ENCODE results near the gene SOX18. TPM values are rescaled to one million over a fixed set of nuclear protein-coding genes. Genes with fewer than 3 reads are reported as not detected.

SOX18 gene
- total and polyA plus RNA-seq, 2 of the 13 experiments (the other 11 are each of a cell fraction or from before 2014, with no cell fraction given): 1.6 to 1.9 TPM

DNA sequence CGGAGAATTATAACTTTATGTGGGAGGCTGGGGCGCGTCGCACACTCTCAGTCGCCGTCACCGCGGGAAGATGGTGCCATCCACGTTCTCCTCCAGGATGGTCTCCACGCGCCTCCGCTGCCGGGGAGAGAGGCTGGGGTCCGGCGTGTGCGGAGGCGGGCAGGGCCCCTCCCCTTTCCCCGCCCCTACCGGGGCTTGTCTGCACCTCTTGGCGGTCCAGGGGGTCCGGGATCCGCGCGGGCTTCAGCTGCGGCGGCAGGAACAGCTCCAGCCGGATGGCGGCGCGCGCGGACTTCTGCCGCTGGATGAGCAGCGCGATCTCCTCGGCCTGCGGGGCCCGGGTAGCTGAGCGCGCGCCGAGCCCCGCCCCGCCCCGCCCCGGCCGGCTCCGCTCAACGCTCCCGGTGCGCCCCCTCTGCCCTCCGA is 34.0 kb upstream of the SOX18 start (continued):
- TF ChIP-seq, protein P1, sequence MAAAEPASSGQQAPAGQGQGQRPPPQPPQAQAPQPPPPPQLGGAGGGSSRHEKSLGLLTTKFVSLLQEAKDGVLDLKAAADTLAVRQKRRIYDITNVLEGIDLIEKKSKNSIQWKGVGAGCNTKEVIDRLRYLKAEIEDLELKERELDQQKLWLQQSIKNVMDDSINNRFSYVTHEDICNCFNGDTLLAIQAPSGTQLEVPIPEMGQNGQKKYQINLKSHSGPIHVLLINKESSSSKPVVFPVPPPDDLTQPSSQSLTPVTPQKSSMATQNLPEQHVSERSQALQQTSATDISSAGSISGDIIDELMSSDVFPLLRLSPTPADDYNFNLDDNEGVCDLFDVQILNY (CRISPR knock-in tag; conservative IDR thresholded peaks at IDR 0.05): peak; percentile 41; the same call in 1 of the 2 replicates
- TF ChIP-seq, protein P2, sequence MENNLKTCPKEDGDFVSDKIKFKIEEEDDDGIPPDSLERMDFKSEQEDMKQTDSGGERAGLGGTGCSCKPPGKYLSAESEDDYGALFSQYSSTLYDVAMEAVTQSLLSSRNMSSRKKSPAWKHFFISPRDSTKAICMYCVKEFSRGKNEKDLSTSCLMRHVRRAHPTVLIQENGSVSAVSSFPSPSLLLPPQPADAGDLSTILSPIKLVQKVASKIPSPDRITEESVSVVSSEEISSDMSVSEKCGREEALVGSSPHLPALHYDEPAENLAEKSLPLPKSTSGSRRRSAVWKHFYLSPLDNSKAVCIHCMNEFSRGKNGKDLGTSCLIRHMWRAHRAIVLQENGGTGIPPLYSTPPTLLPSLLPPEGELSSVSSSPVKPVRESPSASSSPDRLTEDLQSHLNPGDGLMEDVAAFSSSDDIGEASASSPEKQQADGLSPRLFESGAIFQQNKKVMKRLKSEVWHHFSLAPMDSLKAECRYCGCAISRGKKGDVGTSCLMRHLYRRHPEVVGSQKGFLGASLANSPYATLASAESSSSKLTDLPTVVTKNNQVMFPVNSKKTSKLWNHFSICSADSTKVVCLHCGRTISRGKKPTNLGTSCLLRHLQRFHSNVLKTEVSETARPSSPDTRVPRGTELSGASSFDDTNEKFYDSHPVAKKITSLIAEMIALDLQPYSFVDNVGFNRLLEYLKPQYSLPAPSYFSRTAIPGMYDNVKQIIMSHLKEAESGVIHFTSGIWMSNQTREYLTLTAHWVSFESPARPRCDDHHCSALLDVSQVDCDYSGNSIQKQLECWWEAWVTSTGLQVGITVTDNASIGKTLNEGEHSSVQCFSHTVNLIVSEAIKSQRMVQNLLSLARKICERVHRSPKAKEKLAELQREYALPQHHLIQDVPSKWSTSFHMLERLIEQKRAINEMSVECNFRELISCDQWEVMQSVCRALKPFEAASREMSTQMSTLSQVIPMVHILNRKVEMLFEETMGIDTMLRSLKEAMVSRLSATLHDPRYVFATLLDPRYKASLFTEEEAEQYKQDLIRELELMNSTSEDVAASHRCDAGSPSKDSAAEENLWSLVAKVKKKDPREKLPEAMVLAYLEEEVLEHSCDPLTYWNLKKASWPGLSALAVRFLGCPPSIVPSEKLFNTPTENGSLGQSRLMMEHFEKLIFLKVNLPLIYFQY (CRISPR knock-in tag; IDR thresholded peaks at IDR 0.05; ENCODE audit: borderline replicate concordance): 0 out of 2 replicates have a peak, but pooled peaks have one; percentile 55
- peak; percentile 82 for TF ChIP-seq KDM2A (CRISPR knock-in tag; IDR thresholded peaks at IDR 0.05; ENCODE audit: borderline replicate concordance, low read depth)
- TF ChIP-seq ZNF234 (CRISPR knock-in tag; conservative IDR thresholded peaks at IDR 0.05): no peak
- TF ChIP-seq, protein P3, sequence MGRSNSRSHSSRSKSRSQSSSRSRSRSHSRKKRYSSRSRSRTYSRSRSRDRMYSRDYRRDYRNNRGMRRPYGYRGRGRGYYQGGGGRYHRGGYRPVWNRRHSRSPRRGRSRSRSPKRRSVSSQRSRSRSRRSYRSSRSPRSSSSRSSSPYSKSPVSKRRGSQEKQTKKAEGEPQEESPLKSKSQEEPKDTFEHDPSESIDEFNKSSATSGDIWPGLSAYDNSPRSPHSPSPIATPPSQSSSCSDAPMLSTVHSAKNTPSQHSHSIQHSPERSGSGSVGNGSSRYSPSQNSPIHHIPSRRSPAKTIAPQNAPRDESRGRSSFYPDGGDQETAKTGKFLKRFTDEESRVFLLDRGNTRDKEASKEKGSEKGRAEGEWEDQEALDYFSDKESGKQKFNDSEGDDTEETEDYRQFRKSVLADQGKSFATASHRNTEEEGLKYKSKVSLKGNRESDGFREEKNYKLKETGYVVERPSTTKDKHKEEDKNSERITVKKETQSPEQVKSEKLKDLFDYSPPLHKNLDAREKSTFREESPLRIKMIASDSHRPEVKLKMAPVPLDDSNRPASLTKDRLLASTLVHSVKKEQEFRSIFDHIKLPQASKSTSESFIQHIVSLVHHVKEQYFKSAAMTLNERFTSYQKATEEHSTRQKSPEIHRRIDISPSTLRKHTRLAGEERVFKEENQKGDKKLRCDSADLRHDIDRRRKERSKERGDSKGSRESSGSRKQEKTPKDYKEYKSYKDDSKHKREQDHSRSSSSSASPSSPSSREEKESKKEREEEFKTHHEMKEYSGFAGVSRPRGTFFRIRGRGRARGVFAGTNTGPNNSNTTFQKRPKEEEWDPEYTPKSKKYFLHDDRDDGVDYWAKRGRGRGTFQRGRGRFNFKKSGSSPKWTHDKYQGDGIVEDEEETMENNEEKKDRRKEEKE (IDR thresholded peaks at IDR 0.05): no peak
- TF ChIP-seq, protein P4, sequence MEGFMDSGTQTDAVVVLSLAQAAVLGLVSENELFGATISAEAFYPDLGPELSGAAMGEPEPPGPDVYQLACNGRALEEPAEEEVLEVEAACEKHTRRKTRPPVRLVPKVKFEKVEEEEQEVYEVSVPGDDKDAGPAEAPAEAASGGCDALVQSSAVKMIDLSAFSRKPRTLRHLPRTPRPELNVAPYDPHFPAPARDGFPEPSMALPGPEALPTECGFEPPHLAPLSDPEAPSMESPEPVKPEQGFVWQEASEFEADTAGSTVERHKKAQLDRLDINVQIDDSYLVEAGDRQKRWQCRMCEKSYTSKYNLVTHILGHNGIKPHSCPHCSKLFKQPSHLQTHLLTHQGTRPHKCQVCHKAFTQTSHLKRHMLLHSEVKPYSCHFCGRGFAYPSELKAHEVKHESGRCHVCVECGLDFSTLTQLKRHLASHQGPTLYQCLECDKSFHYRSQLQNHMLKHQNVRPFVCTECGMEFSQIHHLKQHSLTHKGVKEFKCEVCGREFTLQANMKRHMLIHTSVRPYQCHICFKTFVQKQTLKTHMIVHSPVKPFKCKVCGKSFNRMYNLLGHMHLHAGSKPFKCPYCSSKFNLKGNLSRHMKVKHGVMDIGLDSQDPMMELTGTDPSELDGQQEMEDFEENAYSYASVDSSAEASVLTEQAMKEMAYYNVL (CRISPR knock-in tag; IDR thresholded peaks at IDR 0.05; ENCODE audit: borderline replicate concordance): no peak
- TF ChIP-seq NFIB (CRISPR knock-in tag; IDR thresholded peaks at IDR 0.05; ENCODE audit: borderline replicate concordance): no peak
- TF ChIP-seq, protein P5, sequence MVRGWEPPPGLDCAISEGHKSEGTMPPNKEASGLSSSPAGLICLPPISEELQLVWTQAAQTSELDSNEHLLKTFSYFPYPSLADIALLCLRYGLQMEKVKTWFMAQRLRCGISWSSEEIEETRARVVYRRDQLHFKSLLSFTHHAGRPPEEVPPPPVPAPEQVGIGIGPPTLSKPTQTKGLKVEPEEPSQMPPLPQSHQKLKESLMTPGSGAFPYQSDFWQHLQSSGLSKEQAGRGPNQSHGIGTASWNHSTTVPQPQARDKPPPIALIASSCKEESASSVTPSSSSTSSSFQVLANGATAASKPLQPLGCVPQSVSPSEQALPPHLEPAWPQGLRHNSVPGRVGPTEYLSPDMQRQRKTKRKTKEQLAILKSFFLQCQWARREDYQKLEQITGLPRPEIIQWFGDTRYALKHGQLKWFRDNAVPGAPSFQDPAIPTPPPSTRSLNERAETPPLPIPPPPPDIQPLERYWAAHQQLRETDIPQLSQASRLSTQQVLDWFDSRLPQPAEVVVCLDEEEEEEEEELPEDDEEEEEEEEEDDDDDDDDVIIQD (CRISPR knock-in tag; IDR thresholded peaks at IDR 0.05; ENCODE audit: low read depth): 0 out of 2 replicates have a peak, but pooled peaks have one; percentile 33
- TF ChIP-seq MLLT10 (CRISPR knock-in tag; IDR thresholded peaks at IDR 0.05): no peak
- TF ChIP-seq ZNF333 (CRISPR knock-in tag; IDR thresholded peaks at IDR 0.05; ENCODE audit: borderline replicate concordance): peak; percentile 21; the same call in 1 of the 2 replicates
- TF ChIP-seq, protein P6, sequence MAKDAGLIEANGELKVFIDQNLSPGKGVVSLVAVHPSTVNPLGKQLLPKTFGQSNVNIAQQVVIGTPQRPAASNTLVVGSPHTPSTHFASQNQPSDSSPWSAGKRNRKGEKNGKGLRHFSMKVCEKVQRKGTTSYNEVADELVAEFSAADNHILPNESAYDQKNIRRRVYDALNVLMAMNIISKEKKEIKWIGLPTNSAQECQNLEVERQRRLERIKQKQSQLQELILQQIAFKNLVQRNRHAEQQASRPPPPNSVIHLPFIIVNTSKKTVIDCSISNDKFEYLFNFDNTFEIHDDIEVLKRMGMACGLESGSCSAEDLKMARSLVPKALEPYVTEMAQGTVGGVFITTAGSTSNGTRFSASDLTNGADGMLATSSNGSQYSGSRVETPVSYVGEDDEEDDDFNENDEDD (CRISPR knock-in tag; IDR thresholded peaks at IDR 0.05; ENCODE audit: borderline replicate concordance): peak; percentile 73
- TF ChIP-seq CHD4 (IDR thresholded peaks at IDR 0.05; ENCODE audit: borderline replicate concordance, low read length): no peak
- TF ChIP-seq TBX2 (CRISPR knock-in tag; IDR thresholded peaks at IDR 0.05; ENCODE audit: borderline replicate concordance): peak; percentile 43; the same call in 1 of the 2 replicates

Data from HepG2 (cell line).